GM19193 (cell line): ENCODE data around the gene RAB44.

ENCODE experiments used
- POLR2A ChIP-seq: IDR thresholded peaks from 4 replicates; pipeline ENCODE4 v1.6.1; 2011; ENCODE audit not compliant: insufficient read depth, insufficient read length; ENCODE audit errors: extremely low read depth

RAB44 gene

GRCh38 chr6:36722879-36723278 lies 25.3 kb downstream of the RAB44 start:
- TF ChIP-seq POLR2A: no peak

- TF ChIP-seq POLR2A: no peak
Observed at GRCh38 chr6:36724514-36725390, 27.1 kb downstream of the RAB44 start.

GRCh38 chr6:36725581-36725980 lies 28.0 kb downstream of the RAB44 start:
- TF ChIP-seq POLR2A: no peak

- no peak for TF ChIP-seq POLR2A
Observed at GRCh38 chr6:36727505-36728021, 29.9 kb downstream of the RAB44 start.

- TF ChIP-seq POLR2A: no peak
Observed at GRCh38 chr6:36728289-36729160, 30.9 kb downstream of the RAB44 start.

- no peak for TF ChIP-seq POLR2A
Observed at GRCh38 chr6:36729161-36729524, 31.5 kb downstream of the RAB44 start.

GRCh38 chr6:36730424-36731380 lies 33.1 kb downstream of the RAB44 start:
- no peak for TF ChIP-seq POLR2A

GRCh38 chr6:36731622-36732310 lies 34.1 kb downstream of the RAB44 start:
- TF ChIP-seq POLR2A: no peak

- TF ChIP-seq POLR2A: no peak
Observed at GRCh38 chr6:36733300-36733699, 35.7 kb downstream of the RAB44 start.

GRCh38 chr6:36734486-36735060 lies 36.9 kb downstream of the RAB44 start:
- no peak for TF ChIP-seq POLR2A

- no peak for TF ChIP-seq POLR2A
Observed at GRCh38 chr6:36735110-36736071, 37.8 kb downstream of the RAB44 start.

GRCh38 chr6:36737043-36737785 lies 39.6 kb downstream of the RAB44 start:
- no peak for TF ChIP-seq POLR2A

- no peak for TF ChIP-seq POLR2A
Observed at GRCh38 chr6:36738108-36738507, 40.5 kb downstream of the RAB44 start.
